GM12878 (cell line): ENCODE measurements around the gene FAM81B. TPM values are rescaled to one million over a fixed set of nuclear protein-coding genes. Genes with fewer than 3 reads are reported as not detected.

Source experiments
- ATAC-seq: fragments of 200-7000 bp; cut with Tn5 transposase; 3 replicates; pipeline ENCODE4 v1.9.1; 2020; ENCODE audit warnings: mild to moderate bottlenecking, moderate library complexity
- BruUV-seq: library from RNA; stranded (reverse); fragments of 400-500 nt; replicated peaks from 2 replicates; lab custom pipeline; 2021; lab: Mats Ljungman, UMichigan
- CTCF ChIA-PET: fragments of 300-600 bp; sonication (Branson Sonifier 250); formaldehyde crosslinking; extraction: SDS; loops from one replicate; lab custom pipeline; 2021; ENCODE audit warnings: inconsistent platforms; lab: Yijun Ruan, JAX
- POLR2A ChIA-PET: fragments of 350-600 bp; formaldehyde crosslinking; extraction: SDS; loops from one replicate; lab custom pipeline; 2021; ENCODE audit warnings: inconsistent platforms; lab: Charles Lee
- RAD21 ChIA-PET: fragments of 300-600 bp; sonication (Branson Sonifier 250); formaldehyde crosslinking; loops from one replicate; lab custom pipeline; 2023; ENCODE audit warnings: antibody characterized with exemption; ENCODE audit not compliant: unreplicated experiment; lab: Charles Lee
- SMC1A ChIA-PET: fragments of 300-600 bp; sonication (Branson Sonifier 250); formaldehyde crosslinking; loops from one replicate; lab custom pipeline; 2023; ENCODE audit not compliant: unreplicated experiment, uncharacterized antibody; lab: Charles Lee
- DNase-seq: peaks from one replicate; pipeline ENCODE4 v3.0.0-alpha.2; 2011; ENCODE audit warnings: low read depth, low spot score
- FAIRE-seq: peaks from 3 replicates; lab custom pipeline; 2011; peaks lifted over from hg19 to GRCh38; lab: Jason Lieb, UNC
- H2AFZ ChIP-seq: 2 replicates; pipeline ENCODE4 v1.6.0; 2011; ENCODE audit warnings: low read depth, low read length, control low read depth; ENCODE audit not compliant: control insufficient read depth
- H3K27ac ChIP-seq: 2 replicates; pipeline ENCODE4 v1.5.1; 2011; ENCODE audit warnings: control low read depth; ENCODE audit not compliant: control insufficient read depth, insufficient read depth
- H3K27me3 ChIP-seq, 2 experiments: replicated peaks in 1 of 2; 2 replicates each; pipeline versions ENCODE4 v1.6.0 to v1.6.1; 2011; ENCODE audit warnings: low read length in 1 of 2; ENCODE audit not compliant: control insufficient read depth in 2 of 2, insufficient read depth in 2 of 2
- H3K36me3 ChIP-seq, 2 experiments: 2 replicates each; pipeline ENCODE4 v1.5.1; 2011; ENCODE audit warnings: low read length in 1 of 2; ENCODE audit not compliant: control insufficient read depth in 2 of 2, insufficient read depth in 2 of 2
- H3K4me1 ChIP-seq: 2 replicates; pipeline ENCODE4 v1.6.1; 2011; ENCODE audit warnings: mild to moderate bottlenecking, low read length, moderate library complexity, mixed read lengths; ENCODE audit not compliant: control insufficient read depth, insufficient read depth
- H3K4me2 ChIP-seq: 2 replicates; pipeline ENCODE4 v1.6.0; 2011; ENCODE audit warnings: control low read depth; ENCODE audit not compliant: control insufficient read depth, insufficient read depth
- H3K4me3 ChIP-seq: fragments of 200-600 bp; sonication (generic); 2 replicates; pipeline ENCODE4 v1.5.1; 2016
- H3K79me2 ChIP-seq: 2 replicates; pipeline ENCODE4 v1.6.0; 2011; ENCODE audit warnings: low read length; ENCODE audit not compliant: control insufficient read depth, insufficient read depth
- H3K9ac ChIP-seq: 2 replicates; pipeline ENCODE4 v1.8.0; 2011; ENCODE audit warnings: low read length, control low read depth, mixed read lengths; ENCODE audit not compliant: control insufficient read depth, insufficient read depth
- H3K9me3 ChIP-seq: replicated peaks from 3 replicates; pipeline ENCODE4 v1.5.1; 2011; ENCODE audit warnings: mild to moderate bottlenecking, low read length; ENCODE audit not compliant: control insufficient read depth, insufficient read depth
- H4K20me1 ChIP-seq: 2 replicates; pipeline ENCODE4 v1.6.0; 2011; ENCODE audit not compliant: control insufficient read depth, insufficient read depth
- ETV6 ChIP-seq, 2 experiments: fragments of 450-650 bp in 1 of 2; IDR thresholded peaks in 1 of 2; conservative IDR thresholded peaks in 1 of 2; 2 replicates each; pipeline ENCODE4 v1.6.1; 2014; ENCODE audit warnings: antibody characterized with exemption in 1 of 2, borderline replicate concordance in 1 of 2, low read depth in 1 of 2, mild to moderate bottlenecking in 1 of 2, moderate library complexity in 1 of 2
- FOXM1 ChIP-seq: IDR thresholded peaks from 2 replicates; pipeline ENCODE4 v1.6.1; 2012; ENCODE audit warnings: low read depth, mild to moderate bottlenecking, inconsistent platforms, low read length, moderate library complexity
- JUND ChIP-seq: IDR thresholded peaks from 2 replicates; pipeline ENCODE4 v1.6.1; 2012; ENCODE audit warnings: low read depth, mild to moderate bottlenecking, low read length, improper control_type of control experiment, moderate library complexity
- NR2F1 ChIP-seq: fragments of 450-650 bp; conservative IDR thresholded peaks from 2 replicates; pipeline ENCODE4 v1.6.1; 2017; ENCODE audit warnings: mild to moderate bottlenecking
- RUNX3 ChIP-seq: IDR thresholded peaks from 2 replicates; pipeline ENCODE4 v1.6.1; 2012; ENCODE audit warnings: low read length, inconsistent platforms
- SMAD5 ChIP-seq: IDR thresholded peaks from 2 replicates; pipeline ENCODE4 v1.6.1; 2016; ENCODE audit warnings: antibody characterized with exemption, low read depth
- ZBED1 ChIP-seq: IDR thresholded peaks from 2 replicates; pipeline ENCODE4 v1.6.1; 2016; ENCODE audit warnings: borderline replicate concordance
- ZNF24 ChIP-seq: fragments of 450-650 bp; IDR thresholded peaks from 2 replicates; pipeline ENCODE4 v1.6.1; 2017; ENCODE audit warnings: antibody characterized with exemption, mild to moderate bottlenecking
- WGBS: methylation state at CpG from one replicate; pipeline ENCODE4 v1.1.6; 2016; ENCODE audit warnings: low lambda C conversion rate; ENCODE audit not compliant: insufficient replicate concordance, insufficient coverage; ENCODE audit errors: missing lambda C conversion rate; 5-methylcytosine and 5-hydroxymethylcytosine counted together
- in situ Hi-C: fragments of 300-500 bp; cut with MboI; formaldehyde crosslinking; loops from 9 replicates; pipeline ENCODE4 v1.14.3; 2018; ENCODE audit warnings: mixed read lengths
- intact Hi-C: fragments of 100-400 bp; cut with micrococcal nuclease; formaldehyde crosslinking; loops from one replicate; pipeline ENCODE4 v1.14.2; 2022; ENCODE audit not compliant: unreplicated experiment
- polyA plus RNA-seq, 11 experiments: library from polyadenylated mRNA; depleted of rRNA in 4 of 11; unstranded in 6 of 11; stranded (reverse) in 5 of 11; fragments of >200 nt; fragmentation: Nextera tagmentation in 4 of 11; fragmentation: Illumina TruSeq in 1 of 11; extraction: Ambion mirVana in 4 of 11; extraction: Trizol in 1 of 11; gene quantifications; 1 replicate in 1 of 11; 2 replicates in 10 of 11; pipeline versions ENCODE4 v1.2.1 to v1.2.3, GENCODE V29; 2011 to 2016; ENCODE audit warnings: inconsistent platforms in 2 of 11, missing spikeins in 2 of 11, low read depth in 1 of 11
- total RNA-seq, 4 experiments: library from RNA; depleted of rRNA in 3 of 4; stranded (reverse); fragments of >200 nt in 3 of 4; fragmentation: Illumina TruSeq in 1 of 4; extraction: Trizol in 1 of 4; gene quantifications; 2 replicates each; pipeline versions ENCODE4 v1.2.1 to v1.2.3, GENCODE V29; 2013 to 2021
- TF ChIP-seq, protein P1 (sequence below): fragments of 450-650 bp; IDR thresholded peaks from 2 replicates; pipeline ENCODE4 v1.6.1; 2017; ENCODE audit warnings: mild to moderate bottlenecking, moderate library complexity
- TF ChIP-seq, protein P2 (sequence below): fragments of 450-650 bp; IDR thresholded peaks from 2 replicates; pipeline ENCODE4 v1.6.1; 2014; ENCODE audit warnings: mild to moderate bottlenecking
- TF ChIP-seq, protein P3 (sequence below): fragments of 450-650 bp; IDR thresholded peaks from 2 replicates; pipeline ENCODE4 v1.6.1; 2017; ENCODE audit warnings: mild to moderate bottlenecking, low read depth, inconsistent platforms; ENCODE audit not compliant: poor library complexity, severe bottlenecking
- TF ChIP-seq, protein P4 (sequence below): fragments of 450-650 bp; IDR thresholded peaks from 2 replicates; pipeline ENCODE4 v1.6.1; 2017; ENCODE audit warnings: low read depth, mild to moderate bottlenecking, moderate library complexity
- TF ChIP-seq, protein P5 (sequence below): fragments of 450-650 bp; IDR thresholded peaks from 2 replicates; pipeline ENCODE4 v1.6.1; 2017; ENCODE audit warnings: mild to moderate bottlenecking

Gene FAM81B
- total and polyA plus RNA-seq, 10 of the 15 experiments (the other 5 are each of a cell fraction or from before 2014, with no cell fraction given) = not detected

DNA sequence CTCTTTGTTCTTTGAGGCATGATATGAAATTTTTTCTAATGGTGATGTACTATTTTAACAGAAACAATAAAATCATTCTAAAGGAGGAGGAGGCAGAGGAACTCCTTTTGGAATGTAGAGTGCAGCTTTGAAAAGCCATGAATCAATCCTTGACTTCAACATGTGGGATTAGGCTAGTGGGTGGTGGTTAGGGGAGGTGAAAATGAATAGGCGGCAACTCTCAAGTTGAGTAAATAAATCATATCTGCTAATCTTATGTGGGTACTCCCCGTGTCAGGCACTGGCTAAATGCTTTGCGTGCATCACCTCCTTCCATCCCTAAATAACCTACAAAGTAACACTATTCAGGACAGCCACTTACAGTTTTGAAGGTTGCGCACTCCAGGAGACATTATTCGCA lies 35.1 kb downstream of the FAM81B start:
- ChIA-PET POLR2A (no interaction called here), SMC1A (no interaction called here), CTCF (no interaction called here)
- Histone ChIP-seq H3K79me2 (no peaks in the 10 kb centered on the region), H4K20me1 (no peaks in the 10 kb centered on the region), H3K4me1 (no peaks in the 10 kb centered on the region), H2AFZ (no peak overlapping the region), H3K36me3 (no peaks in the 10 kb centered on the region), H3K27me3 (no peaks in the 10 kb centered on the region), H3K27ac (no peak overlapping the region), H3K4me3 (no peak overlapping the region)
- ATAC-seq = no peak
- intact Hi-C loops = no loop called here
- no peak for FAIRE-seq
- DNase-seq = no peak
- TF ChIP-seq ZBED1 = no peak
- TF ChIP-seq, protein P1, sequence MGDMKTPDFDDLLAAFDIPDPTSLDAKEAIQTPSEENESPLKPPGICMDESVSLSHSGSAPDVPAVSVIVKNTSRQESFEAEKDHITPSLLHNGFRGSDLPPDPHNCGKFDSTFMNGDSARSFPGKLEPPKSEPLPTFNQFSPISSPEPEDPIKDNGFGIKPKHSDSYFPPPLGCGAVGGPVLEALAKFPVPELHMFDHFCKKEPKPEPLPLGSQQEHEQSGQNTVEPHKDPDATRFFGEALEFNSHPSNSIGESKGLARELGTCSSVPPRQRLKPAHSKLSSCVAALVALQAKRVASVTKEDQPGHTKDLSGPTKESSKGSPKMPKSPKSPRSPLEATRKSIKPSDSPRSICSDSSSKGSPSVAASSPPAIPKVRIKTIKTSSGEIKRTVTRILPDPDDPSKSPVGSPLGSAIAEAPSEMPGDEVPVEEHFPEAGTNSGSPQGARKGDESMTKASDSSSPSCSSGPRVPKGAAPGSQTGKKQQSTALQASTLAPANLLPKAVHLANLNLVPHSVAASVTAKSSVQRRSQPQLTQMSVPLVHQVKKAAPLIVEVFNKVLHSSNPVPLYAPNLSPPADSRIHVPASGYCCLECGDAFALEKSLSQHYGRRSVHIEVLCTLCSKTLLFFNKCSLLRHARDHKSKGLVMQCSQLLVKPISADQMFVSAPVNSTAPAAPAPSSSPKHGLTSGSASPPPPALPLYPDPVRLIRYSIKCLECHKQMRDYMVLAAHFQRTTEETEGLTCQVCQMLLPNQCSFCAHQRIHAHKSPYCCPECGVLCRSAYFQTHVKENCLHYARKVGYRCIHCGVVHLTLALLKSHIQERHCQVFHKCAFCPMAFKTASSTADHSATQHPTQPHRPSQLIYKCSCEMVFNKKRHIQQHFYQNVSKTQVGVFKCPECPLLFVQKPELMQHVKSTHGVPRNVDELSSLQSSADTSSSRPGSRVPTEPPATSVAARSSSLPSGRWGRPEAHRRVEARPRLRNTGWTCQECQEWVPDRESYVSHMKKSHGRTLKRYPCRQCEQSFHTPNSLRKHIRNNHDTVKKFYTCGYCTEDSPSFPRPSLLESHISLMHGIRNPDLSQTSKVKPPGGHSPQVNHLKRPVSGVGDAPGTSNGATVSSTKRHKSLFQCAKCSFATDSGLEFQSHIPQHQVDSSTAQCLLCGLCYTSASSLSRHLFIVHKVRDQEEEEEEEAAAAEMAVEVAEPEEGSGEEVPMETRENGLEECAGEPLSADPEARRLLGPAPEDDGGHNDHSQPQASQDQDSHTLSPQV = no peak
- TF ChIP-seq ETV6 (conservative IDR thresholded peaks at IDR 0.05 in 1 of 2, IDR thresholded peaks at IDR 0.05 in 1 of 2; ENCODE audit: borderline replicate concordance in 1 of 2, low read depth in 1 of 2) = no peak
- TF ChIP-seq, protein P2, sequence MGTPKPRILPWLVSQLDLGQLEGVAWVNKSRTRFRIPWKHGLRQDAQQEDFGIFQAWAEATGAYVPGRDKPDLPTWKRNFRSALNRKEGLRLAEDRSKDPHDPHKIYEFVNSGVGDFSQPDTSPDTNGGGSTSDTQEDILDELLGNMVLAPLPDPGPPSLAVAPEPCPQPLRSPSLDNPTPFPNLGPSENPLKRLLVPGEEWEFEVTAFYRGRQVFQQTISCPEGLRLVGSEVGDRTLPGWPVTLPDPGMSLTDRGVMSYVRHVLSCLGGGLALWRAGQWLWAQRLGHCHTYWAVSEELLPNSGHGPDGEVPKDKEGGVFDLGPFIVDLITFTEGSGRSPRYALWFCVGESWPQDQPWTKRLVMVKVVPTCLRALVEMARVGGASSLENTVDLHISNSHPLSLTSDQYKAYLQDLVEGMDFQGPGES = no peak
- no peak for TF ChIP-seq SMAD5
- TF ChIP-seq, protein P3, sequence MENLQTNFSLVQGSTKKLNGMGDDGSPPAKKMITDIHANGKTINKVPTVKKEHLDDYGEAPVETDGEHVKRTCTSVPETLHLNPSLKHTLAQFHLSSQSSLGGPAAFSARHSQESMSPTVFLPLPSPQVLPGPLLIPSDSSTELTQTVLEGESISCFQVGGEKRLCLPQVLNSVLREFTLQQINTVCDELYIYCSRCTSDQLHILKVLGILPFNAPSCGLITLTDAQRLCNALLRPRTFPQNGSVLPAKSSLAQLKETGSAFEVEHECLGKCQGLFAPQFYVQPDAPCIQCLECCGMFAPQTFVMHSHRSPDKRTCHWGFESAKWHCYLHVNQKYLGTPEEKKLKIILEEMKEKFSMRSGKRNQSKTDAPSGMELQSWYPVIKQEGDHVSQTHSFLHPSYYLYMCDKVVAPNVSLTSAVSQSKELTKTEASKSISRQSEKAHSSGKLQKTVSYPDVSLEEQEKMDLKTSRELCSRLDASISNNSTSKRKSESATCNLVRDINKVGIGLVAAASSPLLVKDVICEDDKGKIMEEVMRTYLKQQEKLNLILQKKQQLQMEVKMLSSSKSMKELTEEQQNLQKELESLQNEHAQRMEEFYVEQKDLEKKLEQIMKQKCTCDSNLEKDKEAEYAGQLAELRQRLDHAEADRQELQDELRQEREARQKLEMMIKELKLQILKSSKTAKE = no peak
- TF ChIP-seq FOXM1 = no peak
- TF ChIP-seq, protein P4, sequence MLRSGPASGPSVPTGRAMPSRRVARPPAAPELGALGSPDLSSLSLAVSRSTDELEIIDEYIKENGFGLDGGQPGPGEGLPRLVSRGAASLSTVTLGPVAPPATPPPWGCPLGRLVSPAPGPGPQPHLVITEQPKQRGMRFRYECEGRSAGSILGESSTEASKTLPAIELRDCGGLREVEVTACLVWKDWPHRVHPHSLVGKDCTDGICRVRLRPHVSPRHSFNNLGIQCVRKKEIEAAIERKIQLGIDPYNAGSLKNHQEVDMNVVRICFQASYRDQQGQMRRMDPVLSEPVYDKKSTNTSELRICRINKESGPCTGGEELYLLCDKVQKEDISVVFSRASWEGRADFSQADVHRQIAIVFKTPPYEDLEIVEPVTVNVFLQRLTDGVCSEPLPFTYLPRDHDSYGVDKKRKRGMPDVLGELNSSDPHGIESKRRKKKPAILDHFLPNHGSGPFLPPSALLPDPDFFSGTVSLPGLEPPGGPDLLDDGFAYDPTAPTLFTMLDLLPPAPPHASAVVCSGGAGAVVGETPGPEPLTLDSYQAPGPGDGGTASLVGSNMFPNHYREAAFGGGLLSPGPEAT = no peak
- TF ChIP-seq RUNX3 = no peak
- TF ChIP-seq, protein P5, sequence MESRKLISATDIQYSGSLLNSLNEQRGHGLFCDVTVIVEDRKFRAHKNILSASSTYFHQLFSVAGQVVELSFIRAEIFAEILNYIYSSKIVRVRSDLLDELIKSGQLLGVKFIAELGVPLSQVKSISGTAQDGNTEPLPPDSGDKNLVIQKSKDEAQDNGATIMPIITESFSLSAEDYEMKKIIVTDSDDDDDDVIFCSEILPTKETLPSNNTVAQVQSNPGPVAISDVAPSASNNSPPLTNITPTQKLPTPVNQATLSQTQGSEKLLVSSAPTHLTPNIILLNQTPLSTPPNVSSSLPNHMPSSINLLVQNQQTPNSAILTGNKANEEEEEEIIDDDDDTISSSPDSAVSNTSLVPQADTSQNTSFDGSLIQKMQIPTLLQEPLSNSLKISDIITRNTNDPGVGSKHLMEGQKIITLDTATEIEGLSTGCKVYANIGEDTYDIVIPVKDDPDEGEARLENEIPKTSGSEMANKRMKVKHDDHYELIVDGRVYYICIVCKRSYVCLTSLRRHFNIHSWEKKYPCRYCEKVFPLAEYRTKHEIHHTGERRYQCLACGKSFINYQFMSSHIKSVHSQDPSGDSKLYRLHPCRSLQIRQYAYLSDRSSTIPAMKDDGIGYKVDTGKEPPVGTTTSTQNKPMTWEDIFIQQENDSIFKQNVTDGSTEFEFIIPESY = no peak
- no peak for TF ChIP-seq NR2F1
- no peak for TF ChIP-seq JUND
- no peak for TF ChIP-seq ZNF24
- TF ChIP-seq, all 136 proteins: peak for 0
- H3K9ac ChIP-seq = no peak overlapping the region
- WGBS = 49% methylated on average over 5 of the region's 5 CpGs
- in situ Hi-C loops = no loop called here
- no TSS peak for BruUV-seq
- H3K4me2 ChIP-seq = no peak overlapping the region
- H3K9me3 ChIP-seq = no peaks in the 10 kb centered on the region
- RAD21 ChIA-PET = no interaction called here
